ENCODE results near the gene IL17B. TPM values are rescaled to one million over a fixed set of nuclear protein-coding genes. Genes with fewer than 3 reads are reported as not detected.

The IL17B gene
- total and polyA plus RNA-seq, 2 of the 13 experiments (the other 11 are each of a cell fraction or from before 2014, with no cell fraction given): 0.29 to 2.6 TPM

- TF ChIP-seq ZMYM4 (CRISPR knock-in tag; IDR thresholded peaks at IDR 0.05): peak; percentile 45; the same call in 1 of the 2 replicates
- no peak for TF ChIP-seq ZNF570 (CRISPR knock-in tag; IDR thresholded peaks at IDR 0.05; ENCODE audit: borderline replicate concordance)
- 0 out of 2 replicates have a peak, but pooled peaks have one; percentile 41 for TF ChIP-seq ZNF784 (CRISPR knock-in tag; IDR thresholded peaks at IDR 0.05; ENCODE audit: borderline replicate concordance)
- TF ChIP-seq SRY (CRISPR knock-in tag; IDR thresholded peaks at IDR 0.05): no peak
- no peak for TF ChIP-seq CENPBD1 (CRISPR knock-in tag; IDR thresholded peaks at IDR 0.05; ENCODE audit: borderline replicate concordance, low read depth)
- TF ChIP-seq NFKB2 (CRISPR knock-in tag; IDR thresholded peaks at IDR 0.05; ENCODE audit: borderline replicate concordance): peak; percentile 14; the same call in 1 of the 2 replicates
- peak; percentile 19 to 36; a peak in 1 of 4 replicates for TF ChIP-seq NR2F1 (CRISPR knock-in tag; IDR thresholded peaks at IDR 0.05)
- peak; percentile 43; the same call in 1 of the 2 replicates for TF ChIP-seq ZNF235 (CRISPR knock-in tag; IDR thresholded peaks at IDR 0.05; ENCODE audit: borderline replicate concordance)
- TF ChIP-seq ATF2 (CRISPR knock-in tag; IDR thresholded peaks at IDR 0.05): peak; percentile 16; the same call in 1 of the 2 replicates
- TF ChIP-seq FLYWCH1 (CRISPR knock-in tag; IDR thresholded peaks at IDR 0.05): no peak
- no peak for TF ChIP-seq ZHX2 (IDR thresholded peaks at IDR 0.05; ENCODE audit: low read depth)
- TF ChIP-seq ZHX2 (CRISPR knock-in tag; IDR thresholded peaks at IDR 0.05; ENCODE audit: borderline replicate concordance): no peak
- peak; percentile 60; the same call in 1 of the 2 replicates for TF ChIP-seq ZBTB38 (CRISPR knock-in tag; IDR thresholded peaks at IDR 0.05)
- no peak for TF ChIP-seq ZZZ3 (CRISPR knock-in tag; IDR thresholded peaks at IDR 0.05; ENCODE audit: borderline replicate concordance)
- TF ChIP-seq MED13 (CRISPR knock-in tag; IDR thresholded peaks at IDR 0.05): no peak
- peak; percentile 53; the same call in 1 of the 2 replicates for TF ChIP-seq HOXA3 (CRISPR knock-in tag; IDR thresholded peaks at IDR 0.05)
- TF ChIP-seq DNMT1 (CRISPR knock-in tag; IDR thresholded peaks at IDR 0.05): no peak
- no peak for TF ChIP-seq NFIC (IDR thresholded peaks at IDR 0.05; ENCODE audit: low read length)
- no peak for TF ChIP-seq SNRNP70 (IDR thresholded peaks at IDR 0.05; ENCODE audit: low read depth, low read length)
- TF ChIP-seq BORCS8-MEF2B (CRISPR knock-in tag; IDR thresholded peaks at IDR 0.05): peak; percentile 61; the same call in 1 of the 2 replicates
- no peak for TF ChIP-seq ZNF343 (CRISPR knock-in tag; IDR thresholded peaks at IDR 0.05)
- no peak for TF ChIP-seq MBNL3 (CRISPR knock-in tag; conservative IDR thresholded peaks at IDR 0.05)
- TF ChIP-seq GABPA (IDR thresholded peaks at IDR 0.05; ENCODE audit: low read depth, low read length): no peak
- TF ChIP-seq GABPA (CRISPR knock-in tag; IDR thresholded peaks at IDR 0.05; ENCODE audit: low read depth): peak; percentile 38; the same call in 1 of the 2 replicates
These were observed 2.9 kb upstream of the IL17B start (continued) for GRCh38 chr5:149381986-149382338.
